ENCODE results near the gene NFIX.

DNA sequence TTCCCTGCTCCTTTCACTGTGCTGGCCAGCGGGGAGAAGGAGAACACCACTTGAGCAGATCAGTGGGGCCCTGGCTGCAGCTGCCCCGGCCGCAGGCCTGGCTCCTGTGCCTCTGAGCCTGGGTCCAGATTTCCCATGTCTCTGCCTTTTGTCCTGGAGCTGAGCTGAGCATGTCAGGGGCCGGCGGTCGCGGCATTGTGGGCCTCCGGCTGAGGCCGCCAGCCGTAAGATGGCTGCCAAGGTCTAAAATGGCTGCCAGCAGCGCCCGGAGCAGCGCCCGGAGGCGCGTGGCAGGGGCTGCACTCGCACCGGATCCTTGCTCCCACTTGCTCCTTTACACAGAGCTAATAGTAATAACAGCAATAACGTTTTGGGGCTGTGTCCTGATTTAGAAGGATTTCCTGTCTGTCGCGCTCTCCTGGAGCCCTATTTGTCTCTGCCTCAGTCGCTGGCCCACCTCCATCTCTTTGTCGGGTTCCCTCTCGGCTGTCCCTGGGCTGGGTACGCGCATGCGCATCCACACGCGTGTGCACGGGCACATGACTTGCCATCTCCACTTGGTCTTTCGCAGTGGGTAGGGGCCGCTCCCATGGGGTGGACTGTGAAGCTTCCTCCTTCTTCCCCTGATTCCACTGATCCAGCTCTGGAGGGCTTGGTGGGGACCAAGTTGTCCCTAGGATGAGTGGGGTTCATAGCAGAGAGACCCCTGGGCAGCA lies 75.3 kb downstream of the NFIX start:
- TF ChIP-seq, protein P1, sequence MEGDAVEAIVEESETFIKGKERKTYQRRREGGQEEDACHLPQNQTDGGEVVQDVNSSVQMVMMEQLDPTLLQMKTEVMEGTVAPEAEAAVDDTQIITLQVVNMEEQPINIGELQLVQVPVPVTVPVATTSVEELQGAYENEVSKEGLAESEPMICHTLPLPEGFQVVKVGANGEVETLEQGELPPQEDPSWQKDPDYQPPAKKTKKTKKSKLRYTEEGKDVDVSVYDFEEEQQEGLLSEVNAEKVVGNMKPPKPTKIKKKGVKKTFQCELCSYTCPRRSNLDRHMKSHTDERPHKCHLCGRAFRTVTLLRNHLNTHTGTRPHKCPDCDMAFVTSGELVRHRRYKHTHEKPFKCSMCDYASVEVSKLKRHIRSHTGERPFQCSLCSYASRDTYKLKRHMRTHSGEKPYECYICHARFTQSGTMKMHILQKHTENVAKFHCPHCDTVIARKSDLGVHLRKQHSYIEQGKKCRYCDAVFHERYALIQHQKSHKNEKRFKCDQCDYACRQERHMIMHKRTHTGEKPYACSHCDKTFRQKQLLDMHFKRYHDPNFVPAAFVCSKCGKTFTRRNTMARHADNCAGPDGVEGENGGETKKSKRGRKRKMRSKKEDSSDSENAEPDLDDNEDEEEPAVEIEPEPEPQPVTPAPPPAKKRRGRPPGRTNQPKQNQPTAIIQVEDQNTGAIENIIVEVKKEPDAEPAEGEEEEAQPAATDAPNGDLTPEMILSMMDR (IDR thresholded peaks at IDR 0.05) = no peak
- TF ChIP-seq POLR2A (IDR thresholded peaks at IDR 0.05) (no peak), POLR2AphosphoS5 (IDR thresholded peaks at IDR 0.05) (no peak)
